Body of pancreas (tissue), 4 donors: ENCODE results near the gene BANK1.

Experiments used
- CTCF ChIP-seq, 7 experiments: fragments of 450-650 bp in 4 of 7; fragments of 200-600 bp in 3 of 7; sonication (generic) in 3 of 7; IDR thresholded peaks; one replicate each; pipeline ENCODE4 v1.5.1; 2016 to 2019; ENCODE audit warnings: antibody characterized with exemption in 7 of 7
- POLR2A ChIP-seq, 3 donors: fragments of 450-650 bp; IDR thresholded peaks; one replicate each; pipeline ENCODE4 v1.6.1; 2016; ENCODE audit warnings: antibody characterized with exemption in 3 of 3, mild to moderate bottlenecking in 2 of 3

- TF ChIP-seq CTCF (IDR thresholded peaks at IDR 0.05) = no peak
- TF ChIP-seq POLR2A (IDR thresholded peaks at IDR 0.05) = no peak
Measured at GRCh38 chr4:101931619-101932018, 141.1 kb downstream of the BANK1 start.
